ENCODE measurements around the gene ZSCAN31. TPM values are rescaled to one million over a fixed set of nuclear protein-coding genes. Genes with fewer than 3 reads are reported as not detected.

Gene ZSCAN31
- total and polyA plus RNA-seq, 2 experiments from 2014 or later: 0.54 to 1.5 TPM

DNA sequence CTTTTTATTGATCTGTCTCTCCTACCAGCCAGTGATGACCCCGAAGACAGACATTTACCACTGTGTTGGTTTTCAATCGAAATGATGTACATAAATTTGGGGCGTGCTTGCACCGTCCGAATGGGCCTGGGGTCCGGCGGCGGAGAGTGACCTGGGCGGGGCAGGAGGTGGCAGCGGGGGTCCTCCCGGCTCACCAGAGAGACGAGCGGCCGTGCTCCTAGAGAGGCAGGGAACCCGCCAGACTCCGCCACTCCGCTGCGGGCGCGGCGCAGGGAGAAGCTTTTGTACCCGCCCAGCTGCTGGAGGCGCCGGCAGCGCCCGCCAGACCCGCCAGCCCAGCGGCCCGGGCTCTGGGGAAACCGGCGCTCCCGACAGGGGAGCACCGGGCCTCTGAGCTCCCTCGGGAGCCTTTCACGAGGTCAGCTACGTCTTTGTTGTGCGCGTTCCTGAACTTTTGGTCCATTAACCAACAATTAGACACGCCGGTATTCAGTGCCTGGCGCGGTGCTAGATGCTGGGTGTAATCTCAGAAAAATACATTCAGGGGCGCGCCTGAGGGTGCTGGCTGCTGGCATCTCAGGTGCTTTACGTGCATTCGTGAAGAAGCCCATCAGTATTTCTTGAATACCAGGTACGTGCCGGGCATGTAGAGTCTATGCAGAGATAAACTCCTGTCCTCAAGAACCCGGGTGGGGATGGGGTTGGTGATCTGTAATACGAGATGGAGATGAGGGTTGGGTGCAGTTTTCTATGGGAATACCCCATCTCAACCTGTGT lies 54.5 kb downstream of the ZSCAN31 start, which contains the start of gene PGBD1:
TSS of gene PGBD1 (plus strand) at position 285 of the 777 bp plus-strand sequence. CDS start 2,242 bp downstream, outside the sequence.
- Histone ChIP-seq H3F3A (ENCODE audit: insufficient read depth) (0 out of 2 replicates have a peak, but pooled peaks cover 3% of the 10 kb centered on the region), H3K4me3 (peak within 1 kb of the TSS; percentile 90), H3K4me1 (ENCODE audit: insufficient read depth) (no peaks in the 10 kb centered on the region), H3K9ac (peak within 1 kb of the TSS; percentile 84), H3K27me3 (replicated peaks; ENCODE audit: insufficient read depth) (no peaks in the 10 kb centered on the region), H2AFZ (peak within 1 kb of the TSS; percentile 96), H3K9me2 (ENCODE audit: insufficient read depth) (no peaks in the 10 kb centered on the region), H4K20me1 (ENCODE audit: insufficient read depth) (no peaks in the 10 kb centered on the region), H3K79me2 (ENCODE audit: insufficient read depth) (peaks cover 24% of the 10 kb centered on the region), H3K27ac (0 out of 2 replicates have a peak within 1 kb of the TSS, but pooled peaks have one; percentile 18), H3K4me2 (ENCODE audit: unreplicated experiment) (peak within 1 kb of the TSS; percentile 95), H3K36me3 (ENCODE audit: low read depth) (no peaks in the 10 kb centered on the region), H3K9me3 (ENCODE audit: low read depth) (no peaks in the 10 kb centered on the region)
- no peak for TF ChIP-seq EZH2 (IDR thresholded peaks at IDR 0.05; ENCODE audit: insufficient read depth, poor library complexity, severe bottlenecking)
- no peak for TF ChIP-seq EZH2phosphoT487 (IDR thresholded peaks at IDR 0.05; ENCODE audit: insufficient read depth, low read depth)
- in situ Hi-C loops (cut with MboI): no loop called here
- WGBS, 2 experiments (ENCODE audit: low coverage in 1 of 2, low lambda C conversion rate in 2 of 2, missing lambda C conversion rate in 2 of 2): 1% methylated on average over 42 to 48 of the region's 50 CpGs
- peak; percentile 86 for DNase-seq

DNA sequence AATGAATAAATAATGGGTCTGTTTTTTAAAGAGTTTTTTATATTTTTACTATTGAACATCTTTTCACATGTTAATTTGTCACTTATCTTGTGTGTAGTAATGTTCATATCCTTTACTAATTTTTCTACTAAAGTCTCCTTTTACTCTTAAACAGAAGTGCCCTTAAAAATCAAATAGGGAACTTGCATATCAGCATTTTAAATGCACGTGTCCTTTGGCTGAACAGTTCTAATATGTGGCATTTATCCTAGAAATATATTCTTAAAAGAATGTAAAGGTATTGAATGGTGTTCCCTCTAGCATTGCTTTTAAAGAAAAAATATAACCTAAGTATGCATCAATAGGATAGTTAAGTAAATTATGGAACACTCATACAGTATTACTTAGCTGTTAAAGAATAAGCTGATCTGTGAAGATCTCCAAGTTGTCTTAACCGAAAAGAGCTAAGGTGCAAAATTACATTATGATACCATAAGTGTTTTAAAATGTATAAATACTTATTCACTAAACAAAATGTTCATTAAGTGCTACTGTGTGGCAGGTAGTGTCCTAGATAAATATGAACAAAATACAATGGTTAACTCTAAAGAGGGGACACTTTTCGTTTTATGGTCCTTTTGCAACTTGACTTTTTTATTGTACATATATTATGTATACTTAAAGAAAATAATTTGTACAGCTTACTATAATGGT lies 55.2 kb downstream of the ZSCAN31 start:
- no peak for TF ChIP-seq EZH2phosphoT487 (IDR thresholded peaks at IDR 0.05; ENCODE audit: insufficient read depth, low read depth)
- TF ChIP-seq EZH2 (IDR thresholded peaks at IDR 0.05; ENCODE audit: insufficient read depth, poor library complexity, severe bottlenecking): no peak
- H3K9me2 ChIP-seq (ENCODE audit: insufficient read depth): no peaks in the 10 kb centered on the region
- no peak for DNase-seq
- H3K9ac ChIP-seq: peak overlapping the region; percentile 84
- H3K4me1 ChIP-seq (ENCODE audit: insufficient read depth): no peaks in the 10 kb centered on the region
- 0 out of 2 replicates have a peak, but pooled peaks cover 3% of the 10 kb centered on the region for H3F3A ChIP-seq (ENCODE audit: insufficient read depth)
- H3K4me3 ChIP-seq: peak overlapping the region; percentile 90
- no peaks in the 10 kb centered on the region for H3K9me3 ChIP-seq (ENCODE audit: low read depth)
- no peaks in the 10 kb centered on the region for H3K27me3 ChIP-seq (replicated peaks; ENCODE audit: insufficient read depth)
- H3K79me2 ChIP-seq (ENCODE audit: insufficient read depth): peaks cover 24% of the 10 kb centered on the region
- 25 to 27% methylated on average over 3 of the region's 3 CpGs for WGBS, 2 experiments (ENCODE audit: low coverage in 1 of 2, low lambda C conversion rate in 2 of 2, missing lambda C conversion rate in 2 of 2)
- 0 out of 2 replicates have a peak, but pooled peaks cover under 1% of the 10 kb centered on the region for H3K36me3 ChIP-seq (ENCODE audit: low read depth)
- peak overlapping the region; percentile 96 for H2AFZ ChIP-seq
- H4K20me1 ChIP-seq (ENCODE audit: insufficient read depth): no peaks in the 10 kb centered on the region
- no peak overlapping the region for H3K27ac ChIP-seq
- in situ Hi-C loops (cut with MboI): no loop called here
- H3K4me2 ChIP-seq (ENCODE audit: unreplicated experiment): peak overlapping the region; percentile 95

GRCh38 chr6:28277746-28278145 lies 58.2 kb downstream of the ZSCAN31 start:
- Histone ChIP-seq H3K4me3 (no peak overlapping the region), H2AFZ (no peak overlapping the region), H3K4me1 (ENCODE audit: insufficient read depth) (no peaks in the 10 kb centered on the region), H3F3A (ENCODE audit: insufficient read depth) (0 out of 2 replicates have a peak, but pooled peaks cover 3% of the 10 kb centered on the region), H3K27me3 (replicated peaks; ENCODE audit: insufficient read depth) (no peaks in the 10 kb centered on the region), H3K4me2 (ENCODE audit: unreplicated experiment) (no peak overlapping the region), H3K9me3 (ENCODE audit: low read depth) (no peaks in the 10 kb centered on the region), H4K20me1 (ENCODE audit: insufficient read depth) (no peaks in the 10 kb centered on the region), H3K27ac (no peak overlapping the region), H3K9me2 (ENCODE audit: insufficient read depth) (no peaks in the 10 kb centered on the region), H3K9ac (no peak overlapping the region), H3K79me2 (ENCODE audit: insufficient read depth) (peaks cover 12% of the 10 kb centered on the region), H3K36me3 (ENCODE audit: low read depth) (peaks cover 12% of the 10 kb centered on the region; the same call in 1 of the 2 replicates)
- WGBS, 2 experiments (ENCODE audit: low coverage in 1 of 2, low lambda C conversion rate in 2 of 2, missing lambda C conversion rate in 2 of 2): 53 to 59% methylated on average over 3 of the region's 3 CpGs
- TF ChIP-seq EZH2phosphoT487 (IDR thresholded peaks at IDR 0.05; ENCODE audit: insufficient read depth, low read depth) (no peak), EZH2 (IDR thresholded peaks at IDR 0.05; ENCODE audit: insufficient read depth, poor library complexity, severe bottlenecking) (no peak)
- in situ Hi-C loops (cut with MboI): no loop called here
- no peak for DNase-seq

- no peak overlapping the region for H3K4me2 ChIP-seq (ENCODE audit: unreplicated experiment)
- H3K9me3 ChIP-seq (ENCODE audit: low read depth): no peaks in the 10 kb centered on the region
- in situ Hi-C loops (cut with MboI): no loop called here
- TF ChIP-seq EZH2 (IDR thresholded peaks at IDR 0.05; ENCODE audit: insufficient read depth, poor library complexity, severe bottlenecking): no peak
- no peak overlapping the region for H3K9ac ChIP-seq
- H2AFZ ChIP-seq: no peak overlapping the region
- no peak for DNase-seq
- peaks cover 12% of the 10 kb centered on the region; the same call in 1 of the 2 replicates for H3K36me3 ChIP-seq (ENCODE audit: low read depth)
- H3K9me2 ChIP-seq (ENCODE audit: insufficient read depth): no peaks in the 10 kb centered on the region
- H3F3A ChIP-seq (ENCODE audit: insufficient read depth): peaks cover 7% of the 10 kb centered on the region; the same call in 1 of the 2 replicates
- no peaks in the 10 kb centered on the region for H4K20me1 ChIP-seq (ENCODE audit: insufficient read depth)
- H3K27me3 ChIP-seq (replicated peaks; ENCODE audit: insufficient read depth): no peaks in the 10 kb centered on the region
- no peak overlapping the region for H3K27ac ChIP-seq
- H3K4me1 ChIP-seq (ENCODE audit: insufficient read depth): no peaks in the 10 kb centered on the region
- peaks cover 17% of the 10 kb centered on the region for H3K79me2 ChIP-seq (ENCODE audit: insufficient read depth)
- H3K4me3 ChIP-seq: no peak overlapping the region
Measured at GRCh38 chr6:28274888-28275287, 61.1 kb downstream of the ZSCAN31 start.

Small RNA genes lying within 50 kb of the gene (small RNA-seq; reads per million reads assigned to genes)
- gene AL021997.1 (ENCODE audit: low read depth, low replicate concordance) (not detected), gene AL021997.2 (ENCODE audit: low read depth, low replicate concordance) (not detected)

Other genes starting within 250 kb of the ZSCAN31 start
- 1.2 and 2.3 TPM in 2 replicates for gene ZSCAN16, start 211.5 kb downstream of the ZSCAN31 start, total RNA-seq (2014; rRNA removed; shearing (Covaris generic))
- 1.2 TPM in 2 replicates for gene ZSCAN16, start 211.5 kb downstream of the ZSCAN31 start, polyA plus RNA-seq (2016; fragmentation: Nextera tagmentation; extraction: Ambion mirVana)
- gene ZKSCAN8, start 194.3 kb downstream of the ZSCAN31 start, total RNA-seq (2014; rRNA removed; shearing (Covaris generic)): 12.0 and 13.2 TPM in 2 replicates
- gene ZKSCAN8, start 194.3 kb downstream of the ZSCAN31 start, polyA plus RNA-seq (2016; fragmentation: Nextera tagmentation; extraction: Ambion mirVana): 4.1 TPM in 2 replicates
- gene ZSCAN9, start 110.9 kb downstream of the ZSCAN31 start, total RNA-seq (2014; rRNA removed; shearing (Covaris generic)): 7.3 and 12.8 TPM in 2 replicates
- 5.8 TPM in 2 replicates for gene ZSCAN9, start 110.9 kb downstream of the ZSCAN31 start, polyA plus RNA-seq (2016; fragmentation: Nextera tagmentation; extraction: Ambion mirVana)
- gene ZKSCAN4, start 83.9 kb downstream of the ZSCAN31 start, total RNA-seq (2014; rRNA removed; shearing (Covaris generic)): 3.7 and 4.2 TPM in 2 replicates
- gene ZKSCAN4, start 83.9 kb downstream of the ZSCAN31 start, polyA plus RNA-seq (2016; fragmentation: Nextera tagmentation; extraction: Ambion mirVana): 3.5 and 3.6 TPM in 2 replicates
- 0.97 and 1.9 TPM in 2 replicates for gene NKAPL, start 76.9 kb downstream of the ZSCAN31 start, total RNA-seq (2014; rRNA removed; shearing (Covaris generic))
- gene NKAPL, start 76.9 kb downstream of the ZSCAN31 start, polyA plus RNA-seq (2016; fragmentation: Nextera tagmentation; extraction: Ambion mirVana): 3.2 and 3.5 TPM in 2 replicates
- 17.5 and 28.5 TPM in 2 replicates for gene ZSCAN26, start 69.0 kb downstream of the ZSCAN31 start, total RNA-seq (2014; rRNA removed; shearing (Covaris generic))
- 14.1 and 15.0 TPM in 2 replicates for gene ZSCAN26, start 69.0 kb downstream of the ZSCAN31 start, polyA plus RNA-seq (2016; fragmentation: Nextera tagmentation; extraction: Ambion mirVana)
- gene PGBD1, start 54.6 kb downstream of the ZSCAN31 start, total RNA-seq (2014; rRNA removed; shearing (Covaris generic)): 4.9 and 6.7 TPM in 2 replicates
- 4.1 and 5.0 TPM in 2 replicates for gene PGBD1, start 54.6 kb downstream of the ZSCAN31 start, polyA plus RNA-seq (2016; fragmentation: Nextera tagmentation; extraction: Ambion mirVana)
- 3.0 and 4.0 TPM in 2 replicates for gene ZKSCAN3, start 13.8 kb upstream of the ZSCAN31 start, total RNA-seq (2014; rRNA removed; shearing (Covaris generic))
- 1.6 and 2.5 TPM in 2 replicates for gene ZKSCAN3, start 13.8 kb upstream of the ZSCAN31 start, polyA plus RNA-seq (2016; fragmentation: Nextera tagmentation; extraction: Ambion mirVana)
- gene ZSCAN12, start 63.6 kb upstream of the ZSCAN31 start, total RNA-seq (2014; rRNA removed; shearing (Covaris generic)): 1.9 and 3.1 TPM in 2 replicates
- gene ZSCAN12, start 63.6 kb upstream of the ZSCAN31 start, polyA plus RNA-seq (2016; fragmentation: Nextera tagmentation; extraction: Ambion mirVana): 0.88 and 1.2 TPM in 2 replicates
- gene ZSCAN23, start 107.3 kb upstream of the ZSCAN31 start, total RNA-seq (2014; rRNA removed; shearing (Covaris generic)): 0.32 and 0.51 TPM in 2 replicates
- 0.13 and 0.84 TPM in 2 replicates for gene ZSCAN23, start 107.3 kb upstream of the ZSCAN31 start, polyA plus RNA-seq (2016; fragmentation: Nextera tagmentation; extraction: Ambion mirVana)
- not detected in 2 replicates for gene GPX6, start 179.6 kb upstream of the ZSCAN31 start, total RNA-seq (2014; rRNA removed; shearing (Covaris generic))
- gene GPX6, start 179.6 kb upstream of the ZSCAN31 start, polyA plus RNA-seq (2016; fragmentation: Nextera tagmentation; extraction: Ambion mirVana): not detected in 2 replicates
- not detected in 2 replicates for gene GPX5, start 189.7 kb upstream of the ZSCAN31 start, total RNA-seq (2014; rRNA removed; shearing (Covaris generic))
- not detected in 2 replicates for gene GPX5, start 189.7 kb upstream of the ZSCAN31 start, polyA plus RNA-seq (2016; fragmentation: Nextera tagmentation; extraction: Ambion mirVana)

Data from GM23248 (cell line).